NK-92 (cell line): ENCODE data around the gene UBE3B.

Experiments used
- DNase-seq: peaks from one replicate; lab custom pipeline; 2025; ENCODE audit not compliant: unreplicated experiment; lab: John Stamatoyannopoulos, UW

The UBE3B gene

GRCh38 chr12:109567967-109568366 is 90.5 kb downstream of the UBE3B start:
- DNase-seq = no peak

- no peak for DNase-seq
Measured at GRCh38 chr12:109568486-109568885, 91.1 kb downstream of the UBE3B start.

- no peak for DNase-seq
Measured at GRCh38 chr12:109571773-109572505, 94.5 kb downstream of the UBE3B start.

DNA sequence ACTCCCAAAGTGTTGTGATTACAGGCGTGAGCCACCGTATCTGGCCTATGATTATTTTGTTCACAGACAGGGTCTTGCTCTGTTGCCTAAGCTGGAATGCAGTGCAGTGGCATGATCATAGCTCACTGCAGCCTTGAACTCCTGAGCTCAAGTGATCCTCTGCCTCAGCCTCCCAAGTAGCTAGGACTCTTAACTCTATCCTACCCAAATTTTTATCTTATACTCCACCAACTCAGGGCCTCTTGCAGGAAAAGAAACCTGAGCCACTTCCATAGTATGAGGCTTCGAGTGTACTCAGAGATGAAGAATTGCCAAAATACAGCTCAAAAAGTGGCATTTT is 95.0 kb downstream of the UBE3B start:
- no peak for DNase-seq

DNA sequence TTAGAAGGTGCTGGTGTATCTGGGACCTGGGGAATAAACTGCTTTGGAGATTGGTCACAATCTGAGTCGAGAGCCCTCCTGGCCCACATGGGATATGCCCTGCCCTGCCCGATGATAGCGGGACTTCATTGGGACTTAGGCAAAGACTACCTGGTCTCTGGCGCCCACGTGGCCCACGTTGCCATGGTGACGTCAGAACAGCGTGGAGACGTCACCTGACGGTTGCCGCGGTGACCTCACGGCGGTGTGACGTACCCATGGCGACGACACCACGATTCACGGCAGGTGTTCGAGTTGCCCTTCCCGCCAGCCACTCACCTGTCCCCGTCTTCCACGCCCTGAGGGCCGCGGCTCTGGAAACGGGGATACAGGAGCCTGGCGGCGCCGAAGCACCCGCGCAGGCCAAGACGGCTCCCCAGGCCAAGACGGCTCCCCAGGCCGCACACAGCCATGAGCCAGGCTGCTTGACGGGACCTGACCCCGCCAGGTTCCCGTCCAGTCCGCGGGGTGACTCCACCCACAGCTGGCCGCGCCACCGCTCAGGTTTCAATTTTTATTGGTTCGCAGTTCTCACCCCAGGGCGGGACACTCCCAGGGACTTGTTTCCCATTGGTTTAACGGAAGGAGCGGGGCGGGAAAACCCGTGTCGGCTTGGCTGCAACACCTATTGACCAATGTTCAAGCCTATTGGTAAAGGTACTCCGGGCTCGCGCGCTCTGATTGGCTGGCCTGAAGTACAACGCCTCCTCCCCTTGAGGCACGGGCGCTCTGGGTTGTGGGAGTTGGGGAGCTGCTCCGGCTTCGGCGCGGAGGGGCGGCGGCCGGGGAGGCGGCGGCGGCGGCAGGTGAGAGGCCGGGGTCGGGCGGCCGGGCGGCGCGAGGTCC is 95.8 kb downstream of the UBE3B start, which contains the start of the genes MMAB and MVK:
Gene MMAB, minus strand, starts transcription at position 476 of the 885 bp plus-strand sequence. Its CDS starts 24 bp downstream, at position 452.
Gene MVK, plus strand, starts transcription at position 766 of the 885 bp plus-strand sequence. CDS start 1,029 bp downstream, outside the sequence.
- peak; percentile 96 for DNase-seq

DNA sequence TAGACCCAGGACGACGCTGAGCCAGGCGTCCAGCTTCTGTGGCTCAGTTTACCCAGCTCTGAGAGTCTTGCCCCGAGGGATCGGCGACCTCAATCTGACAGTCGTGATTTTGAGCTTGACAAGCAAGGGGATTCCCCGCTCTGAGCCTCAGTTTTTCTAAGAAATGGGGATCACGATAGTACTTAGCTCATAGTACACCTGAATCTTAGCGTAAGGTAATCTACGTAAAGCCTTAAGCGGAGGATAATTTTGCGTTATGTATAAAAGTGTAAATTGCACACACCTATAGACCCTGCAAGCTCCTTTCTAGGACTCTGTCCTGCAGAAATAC is 96.4 kb downstream of the UBE3B start:
- no peak for DNase-seq

GRCh38 chr12:109575683-109576082 is 98.2 kb downstream of the UBE3B start:
- no peak for DNase-seq

- no peak for DNase-seq
Measured at GRCh38 chr12:109577311-109577710, 99.9 kb downstream of the UBE3B start.

DNA sequence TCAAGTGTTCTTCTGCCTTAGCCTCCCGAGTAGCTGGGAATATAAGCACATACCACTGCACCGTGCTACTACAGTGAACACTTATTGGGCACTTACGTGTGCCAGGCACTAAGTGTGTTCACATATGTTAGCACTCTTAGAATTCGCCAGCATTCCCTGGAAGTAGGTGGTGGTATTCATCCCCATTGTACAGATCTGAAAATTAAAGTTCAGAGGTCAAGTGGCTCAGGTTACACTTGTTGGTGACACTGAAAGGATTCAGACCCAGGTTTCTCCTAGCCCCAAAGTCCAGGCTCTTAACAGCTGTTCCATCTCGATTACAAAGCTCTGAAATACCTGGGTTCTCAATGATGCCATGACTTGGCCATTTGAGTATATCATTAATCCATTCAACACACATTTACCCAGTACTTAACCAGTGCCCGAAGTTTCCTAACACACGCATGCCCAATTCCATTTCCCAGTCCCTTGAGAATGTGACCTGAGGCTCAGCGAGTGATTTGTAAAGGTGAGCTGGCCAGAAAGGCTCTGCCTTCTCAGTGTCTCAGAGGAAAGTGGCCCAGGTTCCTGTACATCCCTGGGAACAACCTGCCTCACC is 101.0 kb downstream of the UBE3B start:
- DNase-seq = no peak

DNA sequence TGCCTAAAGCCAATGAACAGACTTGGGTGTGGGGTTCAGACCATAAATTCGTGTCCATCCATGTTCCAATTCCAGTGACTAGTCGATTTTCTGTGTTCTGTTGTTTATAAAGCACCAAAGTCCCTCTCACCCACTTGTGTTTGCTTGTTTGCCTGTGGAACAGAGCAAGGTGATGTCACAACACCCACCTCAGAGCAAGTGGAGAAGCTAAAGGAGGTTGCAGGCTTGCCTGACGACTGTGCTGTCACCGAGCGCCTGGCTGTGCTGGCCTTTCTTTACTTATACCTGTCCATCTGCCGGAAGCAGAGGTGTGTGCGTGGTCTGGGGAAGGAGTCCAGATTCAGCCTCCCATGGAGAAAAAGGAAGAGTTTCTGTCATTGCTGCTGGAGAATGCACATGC is 102.2 kb downstream of the UBE3B start:
- no peak for DNase-seq

DNA sequence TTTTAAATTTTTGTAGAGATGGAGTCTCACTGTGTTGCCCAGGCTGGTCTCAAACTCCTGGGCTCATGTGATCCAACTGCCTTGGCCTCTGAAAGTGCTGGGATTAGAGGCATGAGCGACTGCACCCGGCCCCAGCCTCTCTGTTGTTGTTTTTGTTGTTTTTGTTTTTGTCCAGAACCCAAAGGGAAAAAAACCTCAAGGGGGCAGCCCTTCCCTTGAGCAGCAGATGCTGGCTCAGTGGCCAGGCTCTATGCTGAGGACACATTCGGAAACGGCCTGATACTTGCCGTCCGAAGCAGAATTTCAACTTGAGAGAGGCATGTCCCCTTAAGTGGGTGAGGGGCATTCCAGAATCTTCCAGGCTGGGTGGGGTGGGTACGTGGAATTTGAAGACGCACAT is 102.8 kb downstream of the UBE3B start:
- no peak for DNase-seq

- DNase-seq = no peak
Measured at GRCh38 chr12:109580684-109581333, 103.4 kb downstream of the UBE3B start.

DNA sequence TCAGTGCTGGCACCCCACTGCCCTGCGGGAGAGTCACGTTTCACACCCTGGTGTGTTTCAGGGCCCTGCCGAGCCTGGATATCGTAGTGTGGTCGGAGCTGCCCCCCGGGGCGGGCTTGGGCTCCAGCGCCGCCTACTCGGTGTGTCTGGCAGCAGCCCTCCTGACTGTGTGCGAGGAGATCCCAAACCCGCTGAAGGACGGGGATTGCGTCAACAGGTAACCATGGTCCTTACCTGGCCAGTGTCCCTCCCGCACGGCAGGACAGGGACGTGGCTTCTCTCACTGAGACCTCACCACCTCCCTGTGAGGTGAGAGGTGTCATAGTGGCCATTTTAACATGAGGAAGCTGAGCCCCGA is 103.9 kb downstream of the UBE3B start:
- DNase-seq = no peak

DNA sequence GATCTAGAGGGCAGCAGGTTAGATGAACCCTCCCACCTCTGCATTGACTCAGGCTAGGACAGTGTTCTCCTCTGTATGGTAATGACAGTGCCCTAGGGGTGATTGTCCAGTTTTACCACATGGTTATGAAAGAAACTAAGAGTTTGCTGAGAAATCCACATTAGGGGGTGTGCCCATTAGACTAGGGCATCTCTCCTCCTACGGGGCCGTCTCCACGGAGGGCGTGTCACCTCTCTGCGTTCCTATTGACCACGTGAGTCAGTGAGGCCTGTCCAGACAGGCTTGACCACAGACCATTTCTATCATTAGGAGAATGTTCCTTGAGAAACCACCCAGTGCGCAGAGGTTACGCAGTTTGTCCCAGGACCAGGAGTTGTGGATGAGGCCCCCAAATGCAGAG is 104.4 kb downstream of the UBE3B start:
- DNase-seq = no peak

DNA sequence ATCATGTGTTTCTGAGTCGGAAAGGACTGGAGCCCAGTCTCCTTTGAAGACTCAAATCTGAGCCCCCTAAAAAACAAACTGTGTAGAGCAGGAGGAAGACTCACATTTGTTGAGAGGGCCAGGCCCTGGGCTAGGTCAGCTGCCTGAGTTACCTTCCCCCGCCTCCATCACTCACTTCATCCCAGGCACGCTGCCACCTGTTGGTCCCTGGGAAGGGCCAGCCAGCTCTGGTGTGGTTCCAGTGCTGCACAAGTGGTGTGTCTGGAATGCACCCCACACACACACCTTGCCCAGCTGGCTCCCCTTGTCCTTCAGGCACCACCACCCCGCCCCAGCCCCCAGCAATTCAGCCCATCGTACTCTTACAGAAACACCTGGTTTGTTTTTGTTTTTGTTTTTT is 105.2 kb downstream of the UBE3B start:
- no peak for DNase-seq

DNA sequence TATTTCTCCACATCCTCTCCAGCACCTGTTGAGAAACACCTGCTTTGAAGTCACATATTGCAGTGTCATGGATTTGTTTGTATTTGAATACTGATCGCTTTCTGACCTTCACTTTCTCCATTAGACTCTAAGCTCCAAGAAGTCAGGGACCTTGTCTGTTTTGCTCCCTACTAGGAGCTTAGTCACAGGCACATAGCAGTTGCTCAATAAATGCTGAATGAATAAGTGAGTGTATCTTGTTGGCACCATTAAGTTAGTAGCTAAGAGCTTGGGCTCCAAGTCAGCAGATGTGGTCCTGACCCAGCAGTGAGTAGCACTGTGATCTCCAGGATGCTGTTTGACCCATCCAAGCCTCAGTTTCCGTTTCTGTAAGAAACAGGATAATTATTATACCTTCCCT is 106.3 kb downstream of the UBE3B start:
- DNase-seq = no peak
